Measurements from ENCODE around the gene LAT.

DNA sequence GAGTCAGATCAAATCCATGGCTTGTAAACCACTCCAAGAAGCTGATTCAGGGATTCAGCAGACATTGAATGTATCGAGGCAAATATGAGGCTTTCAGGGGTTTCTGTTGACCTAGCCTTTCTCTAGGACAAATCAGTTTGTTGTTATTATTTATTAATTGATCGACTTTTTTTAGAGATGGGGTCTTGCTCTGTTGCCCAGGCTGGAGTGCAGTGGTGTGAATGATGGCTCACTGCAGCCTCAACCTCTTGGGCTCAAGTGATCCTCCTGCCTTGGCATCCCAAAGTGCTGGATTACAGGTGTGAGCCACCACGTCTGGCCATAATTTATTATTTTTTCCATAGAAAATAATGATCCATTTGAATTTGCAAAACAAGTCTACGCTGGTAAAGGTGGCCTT, 27.0 kb downstream of the LAT start:
- TF ChIP-seq EZH2 (IDR thresholded peaks at IDR 0.05; ENCODE audit: insufficient read depth, low read length), result no peak
- TF ChIP-seq, protein P1, sequence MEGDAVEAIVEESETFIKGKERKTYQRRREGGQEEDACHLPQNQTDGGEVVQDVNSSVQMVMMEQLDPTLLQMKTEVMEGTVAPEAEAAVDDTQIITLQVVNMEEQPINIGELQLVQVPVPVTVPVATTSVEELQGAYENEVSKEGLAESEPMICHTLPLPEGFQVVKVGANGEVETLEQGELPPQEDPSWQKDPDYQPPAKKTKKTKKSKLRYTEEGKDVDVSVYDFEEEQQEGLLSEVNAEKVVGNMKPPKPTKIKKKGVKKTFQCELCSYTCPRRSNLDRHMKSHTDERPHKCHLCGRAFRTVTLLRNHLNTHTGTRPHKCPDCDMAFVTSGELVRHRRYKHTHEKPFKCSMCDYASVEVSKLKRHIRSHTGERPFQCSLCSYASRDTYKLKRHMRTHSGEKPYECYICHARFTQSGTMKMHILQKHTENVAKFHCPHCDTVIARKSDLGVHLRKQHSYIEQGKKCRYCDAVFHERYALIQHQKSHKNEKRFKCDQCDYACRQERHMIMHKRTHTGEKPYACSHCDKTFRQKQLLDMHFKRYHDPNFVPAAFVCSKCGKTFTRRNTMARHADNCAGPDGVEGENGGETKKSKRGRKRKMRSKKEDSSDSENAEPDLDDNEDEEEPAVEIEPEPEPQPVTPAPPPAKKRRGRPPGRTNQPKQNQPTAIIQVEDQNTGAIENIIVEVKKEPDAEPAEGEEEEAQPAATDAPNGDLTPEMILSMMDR (IDR thresholded peaks at IDR 0.05; ENCODE audit: insufficient read depth, low read depth, low read length), result no peak
